D341Med (cell line): ENCODE results near the gene TTC28.
A peak's percentile ranks its signal among the peaks of the same experiment; 100 is the strongest.

Experiments
- DNase-seq: peaks from one replicate; pipeline ENCODE4 v3.0.0; 2012; ENCODE audit warnings: low spot score

Gene TTC28

GRCh38 chr22:27988704-27989103, 690.9 kb downstream of the TTC28 start:
- DNase-seq = peak; percentile 18

DNA sequence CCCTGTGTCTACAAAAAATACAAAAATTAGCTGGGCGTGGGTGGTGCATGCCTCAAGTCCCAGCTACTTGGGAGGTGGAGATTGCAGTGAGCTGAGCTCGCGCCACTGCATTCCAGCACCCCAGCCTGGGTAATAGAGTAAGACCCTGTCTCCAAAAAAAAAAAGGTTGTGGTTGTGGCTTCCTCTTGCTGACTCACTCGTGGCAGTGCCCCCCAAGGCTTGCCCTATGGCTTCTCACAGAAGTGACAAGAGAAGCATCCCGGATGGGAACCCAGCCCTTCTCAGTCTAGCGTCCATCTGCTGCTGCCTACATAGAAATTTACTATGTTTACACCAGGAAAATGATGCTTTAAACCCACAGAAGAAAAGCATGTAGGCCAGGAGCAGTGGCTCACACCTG, 692.1 kb downstream of the TTC28 start:
- no peak for DNase-seq

GRCh38 chr22:27986937-27987336, 692.7 kb downstream of the TTC28 start:
- DNase-seq = no peak

GRCh38 chr22:27986459-27986858, 693.2 kb downstream of the TTC28 start:
- DNase-seq = no peak

DNA sequence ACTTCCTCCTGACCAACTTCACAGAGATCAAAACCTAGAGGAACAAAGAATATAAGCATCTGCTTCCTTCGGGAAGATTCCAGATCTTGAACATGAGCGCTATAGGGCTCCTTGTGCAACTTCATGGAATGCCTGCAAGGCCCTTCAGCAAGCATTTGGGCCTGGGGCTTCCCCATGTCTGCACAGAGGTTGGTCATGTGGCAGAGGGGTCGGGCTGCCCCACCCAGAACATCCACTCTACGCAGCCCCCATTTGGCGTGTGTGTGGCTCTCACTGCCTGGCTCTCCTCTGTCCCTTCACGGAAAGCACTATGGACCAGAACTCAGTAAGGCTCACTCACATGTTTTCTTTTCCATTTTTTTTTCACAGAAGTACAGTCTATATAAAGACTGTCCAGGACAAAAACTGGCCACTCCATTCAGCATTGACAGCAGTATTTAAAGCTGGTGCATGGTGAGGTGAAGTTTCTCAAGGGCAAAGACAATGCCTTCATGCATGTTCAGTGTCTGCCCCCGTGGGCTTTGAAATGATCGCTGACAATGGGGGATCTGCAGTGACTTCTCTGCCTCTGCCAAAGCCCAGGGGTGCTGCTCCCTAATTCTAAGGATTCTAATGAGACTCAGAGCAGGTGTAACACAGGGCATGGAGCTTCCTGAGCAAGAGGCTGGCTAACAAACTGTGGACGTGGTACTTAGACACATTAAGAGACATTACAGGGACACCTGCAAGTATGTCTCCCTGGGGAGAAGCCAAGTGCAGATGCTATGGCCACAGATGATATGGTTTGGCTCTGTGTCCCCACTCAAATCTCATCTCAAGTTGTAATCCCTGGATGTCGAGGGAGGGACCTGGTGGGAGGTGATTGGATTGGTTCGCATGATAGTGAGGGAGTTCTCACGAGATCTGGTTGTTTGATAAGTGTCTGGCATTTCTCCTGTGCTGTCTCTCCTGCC, 694.0 kb downstream of the TTC28 start:
- DNase-seq = no peak

- DNase-seq = peak; percentile 15
Observed at GRCh38 chr22:27984723-27985122, 694.9 kb downstream of the TTC28 start.

GRCh38 chr22:27984001-27984695, 695.5 kb downstream of the TTC28 start:
- DNase-seq = peak; percentile 15

GRCh38 chr22:27983361-27983791, 696.3 kb downstream of the TTC28 start:
- no peak for DNase-seq

DNA sequence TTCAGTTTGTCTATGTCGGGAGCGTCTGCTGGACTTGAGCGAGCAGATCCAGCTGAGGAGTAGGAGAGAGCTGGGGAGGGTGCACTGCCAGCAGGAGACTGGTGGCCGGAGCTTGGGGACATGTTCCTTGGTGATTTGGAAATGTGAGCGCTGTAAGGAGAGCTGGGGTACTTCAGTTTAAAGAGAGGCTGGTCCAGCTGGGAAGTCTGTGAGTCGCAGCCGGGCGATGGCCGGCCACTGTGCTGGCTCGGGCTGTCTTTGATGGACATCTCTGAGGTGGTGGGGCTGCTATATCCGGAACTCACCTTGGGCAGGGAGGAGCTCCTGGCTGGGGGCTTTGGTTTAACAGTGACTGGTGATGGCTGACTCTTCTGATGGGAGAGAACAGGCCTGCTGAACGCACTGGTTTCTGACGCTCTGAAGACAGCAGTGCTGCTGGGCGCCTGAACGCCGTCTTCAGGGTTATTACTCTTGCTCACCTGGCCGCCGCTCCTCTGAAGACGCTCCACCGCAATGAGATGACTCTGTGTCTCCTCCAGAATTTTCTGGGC, 696.9 kb downstream of the TTC28 start:
- no peak for DNase-seq

DNA sequence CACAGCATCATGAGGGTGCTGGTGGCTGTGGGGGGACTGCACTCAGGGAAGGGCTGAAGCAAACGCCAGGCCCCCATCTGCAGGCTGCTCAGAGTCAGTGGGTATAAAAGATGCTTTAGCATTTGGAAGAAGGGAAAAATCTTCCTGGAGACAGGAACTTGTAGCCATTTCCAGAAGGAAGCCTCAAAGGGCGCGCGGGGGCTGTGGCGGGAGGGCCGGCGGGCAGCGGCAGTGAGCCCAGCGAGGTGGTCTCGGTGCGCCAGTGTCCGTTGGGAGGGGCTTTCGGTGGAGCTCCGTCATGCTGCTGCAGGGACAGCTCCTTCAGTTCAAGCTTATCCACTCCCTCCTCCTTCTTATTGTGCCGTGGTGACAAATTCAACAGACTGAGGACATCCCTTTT, 697.5 kb downstream of the TTC28 start:
- DNase-seq = peak; percentile 13

- DNase-seq = peak; percentile 25
Observed at GRCh38 chr22:27980424-27981148, 699.1 kb downstream of the TTC28 start.

DNA sequence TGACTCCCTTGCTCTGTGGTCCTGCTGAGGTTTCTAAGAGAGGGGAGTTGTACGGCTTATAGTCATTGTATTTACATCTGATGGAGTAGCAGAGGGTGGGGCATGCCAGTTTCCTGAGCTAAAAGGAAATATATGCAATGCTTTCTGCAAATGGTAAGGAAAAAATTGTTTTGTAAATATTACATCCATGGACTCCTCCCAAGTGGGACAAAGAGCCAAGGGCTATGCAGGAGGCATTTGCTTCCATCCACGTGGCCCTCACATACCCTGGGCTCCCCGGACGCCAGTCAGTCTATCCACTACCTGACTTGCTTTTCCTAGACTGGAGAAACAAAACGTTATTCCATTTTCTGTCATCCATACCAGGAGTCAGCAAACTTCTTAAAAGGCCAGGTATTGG, 700.8 kb downstream of the TTC28 start:
- no peak for DNase-seq

DNA sequence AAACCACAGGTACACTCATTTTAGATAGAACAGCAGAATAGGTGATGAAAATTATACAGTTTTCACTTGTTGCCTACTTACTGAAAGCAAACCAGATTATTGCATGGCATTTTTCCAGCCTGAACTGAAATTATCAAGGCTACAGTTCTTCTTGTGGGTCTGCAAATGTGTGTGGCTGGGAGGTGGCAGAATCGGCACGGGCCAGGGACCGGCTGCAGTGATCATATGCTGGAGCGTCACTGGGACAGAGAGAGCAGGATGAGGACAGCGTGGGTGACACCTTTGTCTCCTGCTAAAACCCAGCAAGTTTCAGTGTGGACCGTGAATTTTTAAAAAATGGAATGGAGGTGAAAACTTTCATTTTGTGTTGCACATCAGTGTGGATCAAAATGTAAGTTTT, 701.3 kb downstream of the TTC28 start:
- DNase-seq = no peak

- DNase-seq = no peak
Observed at GRCh38 chr22:27976586-27976985, 703.1 kb downstream of the TTC28 start.

GRCh38 chr22:27975381-27976013, 704.1 kb downstream of the TTC28 start:
- no peak for DNase-seq

DNA sequence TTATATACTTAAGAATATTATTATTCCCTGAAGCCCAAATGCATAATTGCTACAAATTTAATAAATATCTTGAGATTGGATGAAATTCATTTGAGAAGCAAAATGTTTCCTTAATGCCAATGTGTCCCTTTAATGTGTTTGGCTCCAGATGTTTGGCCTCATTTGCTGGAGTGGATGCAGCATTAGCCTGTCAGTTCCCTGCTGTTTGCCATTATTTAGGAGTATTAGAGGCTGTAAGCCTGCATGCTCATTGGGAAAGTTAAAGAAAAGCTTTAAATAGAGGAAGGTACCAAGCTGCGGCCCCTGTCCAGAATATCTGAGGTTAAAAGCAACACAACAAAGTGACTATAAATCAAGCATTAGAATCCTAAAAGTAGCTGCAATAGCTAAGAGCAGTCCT, 705.8 kb downstream of the TTC28 start:
- no peak for DNase-seq

DNA sequence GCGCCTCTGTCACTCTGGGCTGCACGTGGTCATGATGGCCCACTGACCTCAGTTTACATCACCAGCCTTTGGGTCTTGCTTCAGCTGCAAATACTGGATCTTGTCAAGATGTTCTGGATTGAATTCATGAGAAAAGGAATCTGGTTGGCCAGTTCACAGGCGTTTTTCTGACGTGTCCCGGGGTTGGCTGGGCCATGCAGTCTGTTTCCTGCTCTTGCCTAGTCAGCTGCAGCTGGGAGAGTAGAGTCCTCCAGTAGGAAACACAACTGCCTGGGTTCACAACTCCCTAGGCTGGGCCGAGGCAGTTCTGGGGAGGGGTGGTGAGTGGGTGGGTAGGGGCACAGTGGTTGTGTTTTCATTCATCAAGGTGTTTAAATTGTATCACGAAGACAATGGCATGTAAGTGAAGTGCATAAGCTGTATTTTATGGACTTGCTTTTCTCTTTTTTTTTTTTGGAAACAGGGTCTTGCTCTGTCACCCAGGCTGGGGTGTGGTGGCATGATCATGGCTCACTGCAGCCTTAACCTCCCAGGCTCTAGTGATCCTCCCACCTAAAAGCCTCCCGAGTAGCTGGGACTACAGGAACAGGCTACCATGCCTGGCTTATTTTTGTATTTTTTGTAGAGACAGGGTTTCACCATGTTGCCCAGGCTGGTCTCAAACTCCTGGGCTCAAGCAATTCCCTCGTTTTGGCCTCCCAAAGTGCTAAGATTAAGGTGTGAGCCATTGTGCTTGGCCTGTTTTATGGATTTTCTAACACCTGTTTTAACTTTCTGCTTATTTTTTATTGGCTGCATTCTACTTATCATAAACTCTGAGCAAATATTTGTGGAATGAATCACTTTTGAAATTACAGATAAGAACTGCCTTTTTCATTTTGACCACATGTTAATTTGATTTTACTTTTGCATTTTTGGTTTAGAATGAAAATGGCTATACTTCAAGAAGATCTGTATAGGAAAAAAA, 706.6 kb downstream of the TTC28 start:
- no peak for DNase-seq

DNA sequence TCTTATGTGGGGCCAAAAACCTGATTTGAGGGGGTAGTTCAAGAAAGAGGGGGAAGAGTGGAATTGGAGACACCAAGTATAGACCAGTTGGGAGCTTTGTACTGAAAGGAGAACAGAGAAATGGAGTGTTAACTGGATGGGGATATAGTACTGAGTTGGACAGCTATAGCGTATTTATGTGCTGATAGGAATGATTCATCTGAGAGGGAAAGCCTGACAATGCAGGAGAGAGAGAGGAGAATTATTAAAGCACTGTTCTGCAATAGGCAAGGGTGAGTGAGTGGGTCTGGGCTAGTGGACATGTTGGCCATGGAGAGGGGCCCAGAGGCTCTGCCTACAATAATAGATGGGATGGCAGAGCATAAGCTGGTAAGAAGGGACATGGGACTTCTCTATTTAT, 707.7 kb downstream of the TTC28 start:
- DNase-seq = no peak

GRCh38 chr22:27970596-27971220, 708.9 kb downstream of the TTC28 start:
- DNase-seq = no peak
